Activated naive CD4-positive, alpha-beta T cell treated with anti-CD3 and anti-CD28 coated beads, Interleukin-2, amount 50 U/mL, for 24 hours (primary cell): ENCODE measurements around the gene TMEM131L.
A peak's percentile ranks its signal among the peaks of the same experiment; 100 is the strongest.
"Not testable (repeated sequence)": the region's sequence is repeated elsewhere in the genome, so short reads cannot be mapped to it uniquely, and the experiment has no call there.

Experiments
- H3K27ac Mint-ChIP-seq: one replicate; pipeline ENCODE4 v1.8.0; 2021; ENCODE audit warnings: mild to moderate bottlenecking, mixed read lengths
- H3K27me3 Mint-ChIP-seq: one replicate; pipeline ENCODE4 v1.8.0; 2021; ENCODE audit warnings: mixed read lengths
- H3K36me3 Mint-ChIP-seq: one replicate; pipeline ENCODE4 v1.8.0; 2021; ENCODE audit warnings: mixed read lengths
- H3K4me1 Mint-ChIP-seq: one replicate; pipeline ENCODE4 v1.8.0; 2021; ENCODE audit warnings: mixed read lengths
- H3K4me3 Mint-ChIP-seq: one replicate; pipeline ENCODE4 v1.8.0; 2021; ENCODE audit warnings: mild to moderate bottlenecking, mixed read lengths
- H3K9me3 Mint-ChIP-seq: one replicate; pipeline ENCODE4 v1.8.0; 2021; ENCODE audit warnings: mixed read lengths

The TMEM131L gene

GRCh38 chr4:153433754-153434105 lies 32.4 kb upstream of the TMEM131L start:
- Mint-ChIP-seq H3K4me1 (peaks cover 77% of the 10 kb centered on the region), H3K4me3 (peak overlapping the region; percentile 93), H3K9me3 (peaks cover 4% of the 10 kb centered on the region), H3K27me3 (no peaks in the 10 kb centered on the region), H3K27ac (peak overlapping the region; percentile 98), H3K36me3 (no peaks in the 10 kb centered on the region)

- no peaks in the 10 kb centered on the region for H3K36me3 Mint-ChIP-seq
- H3K27ac Mint-ChIP-seq, result peak overlapping the region; percentile 98
- H3K9me3 Mint-ChIP-seq, result peaks cover 4% of the 10 kb centered on the region
- no peaks in the 10 kb centered on the region for H3K27me3 Mint-ChIP-seq
- peak overlapping the region; percentile 93 for H3K4me3 Mint-ChIP-seq
- H3K4me1 Mint-ChIP-seq, result peaks cover 77% of the 10 kb centered on the region
Measured at GRCh38 chr4:153434190-153434589, 32.0 kb upstream of the TMEM131L start.

GRCh38 chr4:153438916-153439756 lies 27.0 kb upstream of the TMEM131L start:
- H3K36me3 Mint-ChIP-seq, result no peaks in the 10 kb centered on the region
- peak overlapping the region; percentile 83 for H3K27ac Mint-ChIP-seq
- H3K4me1 Mint-ChIP-seq, result peaks cover 60% of the 10 kb centered on the region
- no peaks in the 10 kb centered on the region for H3K9me3 Mint-ChIP-seq
- H3K27me3 Mint-ChIP-seq, result no peaks in the 10 kb centered on the region
- peak overlapping the region; percentile 77 for H3K4me3 Mint-ChIP-seq

DNA sequence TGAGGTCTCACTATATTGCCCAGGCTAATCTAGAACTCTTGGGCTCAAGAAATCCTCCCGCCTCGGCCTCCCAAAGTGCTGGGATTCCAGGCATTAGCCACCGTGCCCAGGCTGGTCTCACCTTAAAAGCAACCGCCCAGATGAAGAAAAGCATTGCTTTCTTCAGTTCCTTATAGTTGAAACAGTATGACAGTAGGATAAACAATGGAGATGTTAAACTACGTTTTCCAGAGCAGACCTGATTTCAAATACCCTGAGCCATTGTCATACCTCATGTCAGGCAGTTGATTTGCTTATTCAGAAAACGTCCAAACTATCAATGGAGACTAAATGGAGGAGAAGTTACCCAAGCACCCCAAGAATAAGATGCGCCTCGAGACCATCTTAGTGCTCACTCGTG lies 26.3 kb upstream of the TMEM131L start:
- Mint-ChIP-seq H3K4me3 (no peak overlapping the region), H3K36me3 (no peaks in the 10 kb centered on the region), H3K27me3 (no peaks in the 10 kb centered on the region), H3K9me3 (no peaks in the 10 kb centered on the region), H3K27ac (no peak overlapping the region), H3K4me1 (peaks cover 55% of the 10 kb centered on the region)

- no peak overlapping the region for H3K4me3 Mint-ChIP-seq
- no peaks in the 10 kb centered on the region for H3K36me3 Mint-ChIP-seq
- H3K9me3 Mint-ChIP-seq, result no peaks in the 10 kb centered on the region
- no peak overlapping the region for H3K27ac Mint-ChIP-seq
- peaks cover 54% of the 10 kb centered on the region for H3K4me1 Mint-ChIP-seq
- no peaks in the 10 kb centered on the region for H3K27me3 Mint-ChIP-seq
Measured at GRCh38 chr4:153440475-153440874, 25.7 kb upstream of the TMEM131L start.

- H3K36me3 Mint-ChIP-seq, result no peaks in the 10 kb centered on the region
- no peaks in the 10 kb centered on the region for H3K27me3 Mint-ChIP-seq
- H3K4me1 Mint-ChIP-seq, result peaks cover 32% of the 10 kb centered on the region
- H3K4me3 Mint-ChIP-seq, result no peak overlapping the region
- H3K27ac Mint-ChIP-seq, result no peak overlapping the region
- H3K9me3 Mint-ChIP-seq, result no peaks in the 10 kb centered on the region
Measured at GRCh38 chr4:153447175-153447905, 18.8 kb upstream of the TMEM131L start.

GRCh38 chr4:153448003-153448731 lies 18.0 kb upstream of the TMEM131L start:
- Mint-ChIP-seq H3K4me1 (peaks cover 26% of the 10 kb centered on the region), H3K36me3 (no peaks in the 10 kb centered on the region), H3K9me3 (no peaks in the 10 kb centered on the region), H3K4me3 (no peak overlapping the region), H3K27me3 (no peaks in the 10 kb centered on the region), H3K27ac (no peak overlapping the region)

DNA sequence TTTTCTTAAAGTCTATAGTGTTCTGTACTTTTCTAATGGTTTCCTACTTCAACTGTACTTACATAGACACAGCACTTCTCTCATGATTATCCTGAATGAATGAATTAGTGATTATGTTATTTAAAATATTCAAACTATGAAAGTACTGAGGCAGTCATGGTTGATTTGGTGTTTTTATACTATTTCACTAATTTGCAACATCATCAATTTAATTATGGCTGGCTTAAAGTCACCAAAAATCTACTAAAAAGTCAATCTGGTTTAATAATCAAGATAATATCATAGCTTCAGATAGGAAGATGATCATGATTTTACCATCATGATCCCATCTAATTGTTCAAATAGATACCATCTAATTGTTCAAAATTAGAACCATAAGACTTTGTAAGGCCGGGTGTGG lies 16.8 kb upstream of the TMEM131L start:
- Mint-ChIP-seq H3K4me3 (no peak overlapping the region), H3K9me3 (no peaks in the 10 kb centered on the region), H3K4me1 (peaks cover 28% of the 10 kb centered on the region), H3K36me3 (no peaks in the 10 kb centered on the region), H3K27ac (peak overlapping the region; percentile 55), H3K27me3 (no peaks in the 10 kb centered on the region)

GRCh38 chr4:153450544-153450917 lies 15.6 kb upstream of the TMEM131L start:
- H3K27me3 Mint-ChIP-seq, result no peaks in the 10 kb centered on the region
- peaks cover 28% of the 10 kb centered on the region for H3K4me1 Mint-ChIP-seq
- H3K36me3 Mint-ChIP-seq, result no peaks in the 10 kb centered on the region
- H3K9me3 Mint-ChIP-seq, result no peaks in the 10 kb centered on the region
- H3K4me3 Mint-ChIP-seq, result peak overlapping the region; percentile 81
- peak overlapping the region; percentile 96 for H3K27ac Mint-ChIP-seq

DNA sequence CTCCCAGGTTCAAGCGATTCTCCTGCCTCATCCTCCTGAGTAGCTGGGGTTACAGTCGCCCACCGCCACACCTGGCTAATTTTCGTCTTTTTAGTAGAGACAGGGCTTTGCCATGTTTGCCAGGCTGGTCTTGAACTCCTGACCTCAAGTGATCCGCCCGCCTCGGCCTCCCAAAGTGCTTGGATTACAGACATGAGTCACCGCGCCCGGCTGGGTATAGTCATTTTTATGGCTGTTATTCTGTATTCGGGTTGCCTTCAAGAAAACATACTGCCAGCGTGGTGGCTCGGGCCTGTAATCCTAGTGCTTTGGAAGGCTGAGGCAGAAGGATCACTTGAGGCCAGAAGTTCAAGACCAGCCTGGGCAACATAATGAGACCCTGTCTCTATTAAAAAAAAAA lies 15.0 kb upstream of the TMEM131L start:
- not testable (repeated sequence) for H3K9me3 Mint-ChIP-seq, H3K36me3 Mint-ChIP-seq

DNA sequence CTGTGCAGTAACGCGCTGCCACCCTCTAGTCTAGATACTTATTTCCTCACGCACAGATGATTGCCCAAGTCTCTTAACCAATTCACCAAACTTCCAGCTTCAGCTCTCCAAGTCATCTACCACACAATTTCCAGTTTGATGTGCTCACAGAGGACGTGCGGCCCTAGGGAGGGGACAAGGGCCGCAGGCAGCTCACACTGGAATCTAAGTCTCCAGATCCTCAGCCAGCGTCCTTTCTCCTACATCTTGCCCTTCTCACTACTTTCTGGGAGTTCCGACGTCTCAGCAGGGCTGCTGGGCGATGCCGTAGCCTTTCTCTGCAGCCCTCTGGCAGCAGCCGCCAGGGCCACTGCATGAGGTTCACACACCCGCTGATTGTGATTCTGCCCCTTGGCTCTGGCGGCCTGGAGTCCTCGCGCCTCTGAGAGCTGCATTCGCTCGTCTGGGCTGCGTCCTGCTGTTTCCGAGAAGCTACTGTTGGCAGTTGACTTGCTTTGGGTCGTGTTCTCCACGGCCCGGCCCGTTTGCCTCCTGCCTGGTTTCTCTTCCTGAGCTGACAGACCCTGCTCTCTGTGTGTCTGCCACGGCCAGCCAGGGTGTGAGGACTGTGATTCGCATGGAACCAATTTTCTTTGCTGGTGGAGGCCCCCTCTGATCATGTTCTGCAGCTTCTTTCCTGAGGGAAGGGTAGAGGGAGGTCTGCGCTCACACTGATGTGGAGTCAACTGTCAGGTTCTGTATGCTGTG lies 14.1 kb upstream of the TMEM131L start:
- peak overlapping the region; percentile 49 for H3K4me3 Mint-ChIP-seq
- no peaks in the 10 kb centered on the region for H3K36me3 Mint-ChIP-seq
- peak overlapping the region; percentile 65 for H3K27ac Mint-ChIP-seq

More for the DNA sequence above, 15.0 kb upstream of the TMEM131L start:
- not testable (repeated sequence) for H3K4me3 Mint-ChIP-seq, H3K27me3 Mint-ChIP-seq, H3K27ac Mint-ChIP-seq
- peaks cover 28% of the 10 kb centered on the region for H3K4me1 Mint-ChIP-seq

GRCh38 chr4:153452658-153453378 lies 13.3 kb upstream of the TMEM131L start:
- Mint-ChIP-seq H3K36me3 (no peaks in the 10 kb centered on the region), H3K9me3 (no peaks in the 10 kb centered on the region), H3K27ac (peak overlapping the region; percentile 77), H3K4me3 (no peak overlapping the region), H3K4me1 (peaks cover 28% of the 10 kb centered on the region), H3K27me3 (no peaks in the 10 kb centered on the region)

More for the DNA sequence above, 14.1 kb upstream of the TMEM131L start:
- Mint-ChIP-seq H3K4me1 (peaks cover 28% of the 10 kb centered on the region), H3K27me3 (no peaks in the 10 kb centered on the region), H3K9me3 (no peaks in the 10 kb centered on the region)

DNA sequence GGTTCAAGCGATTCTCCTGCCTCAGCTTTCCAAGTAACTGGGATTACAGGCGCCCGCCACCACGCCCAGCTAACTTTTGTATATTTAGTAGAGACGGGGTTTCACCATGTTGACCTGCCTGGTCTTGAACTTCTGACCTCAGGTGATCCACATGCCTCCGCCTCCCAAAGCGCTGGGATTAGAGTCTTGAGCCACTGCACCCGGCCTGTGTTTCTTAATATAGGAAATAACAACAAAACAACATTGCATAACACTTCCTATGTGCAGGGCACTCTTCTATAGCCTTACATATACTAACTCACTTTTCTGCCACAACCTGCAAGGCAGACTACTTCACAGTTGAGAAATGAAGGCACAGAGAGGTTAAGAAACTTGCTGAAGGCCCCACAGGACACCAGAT lies 12.8 kb upstream of the TMEM131L start:
- Mint-ChIP-seq H3K36me3 (no peaks in the 10 kb centered on the region), H3K27ac (peak overlapping the region; percentile 12), H3K27me3 (no peaks in the 10 kb centered on the region), H3K4me3 (no peak overlapping the region), H3K4me1 (peaks cover 28% of the 10 kb centered on the region), H3K9me3 (no peaks in the 10 kb centered on the region)

- Mint-ChIP-seq H3K4me1 (peaks cover 11% of the 10 kb centered on the region), H3K4me3 (no peak overlapping the region), H3K27ac (no peak overlapping the region), H3K9me3 (no peaks in the 10 kb centered on the region), H3K27me3 (no peaks in the 10 kb centered on the region), H3K36me3 (no peaks in the 10 kb centered on the region)
Measured at GRCh38 chr4:153458969-153459368, 7.2 kb upstream of the TMEM131L start.

DNA sequence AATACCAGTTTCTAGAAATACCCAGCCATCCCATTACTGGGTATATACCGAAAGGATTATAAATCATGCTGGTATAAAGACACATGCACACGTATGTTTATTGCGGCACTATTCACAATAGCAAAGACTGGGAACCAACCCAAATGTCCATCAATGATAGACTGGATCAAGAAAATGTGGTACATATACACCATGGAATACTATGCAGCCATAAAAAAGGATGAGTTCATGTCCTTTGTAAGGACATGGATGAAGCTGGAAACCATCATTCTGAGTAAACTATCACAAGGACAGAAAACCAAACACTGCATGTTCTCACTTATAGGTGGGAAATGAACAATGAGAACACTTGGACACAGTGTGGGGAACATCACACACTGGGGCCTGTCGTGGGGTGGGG lies 4.6 kb upstream of the TMEM131L start:
- H3K27ac Mint-ChIP-seq, H3K4me3 Mint-ChIP-seq: not testable (repeated sequence)

More for the DNA sequence above, 4.6 kb upstream of the TMEM131L start:
- H3K4me1 Mint-ChIP-seq, result peaks cover 24% of the 10 kb centered on the region
- H3K27me3 Mint-ChIP-seq, H3K36me3 Mint-ChIP-seq, H3K9me3 Mint-ChIP-seq: not testable (repeated sequence)
